Effector memory CD8-positive, alpha-beta T cell (primary cell): ENCODE results near the gene PSMD13.

Experiments used
- ATAC-seq: fragments of 150-1000 bp; cut with Tn5 transposase; replicated peaks from 2 replicates; pipeline ENCODE4 v1.10.0; 2021; ENCODE audit warnings: mild to moderate bottlenecking, moderate library complexity
- DNase-seq, 3 experiments: peaks; one replicate each; pipeline ENCODE4 v3.0.0; 2021
- H3K27ac Mint-ChIP-seq, 2 donors: one replicate each; pipeline ENCODE4 v1.8.0; 2022; ENCODE audit warnings: mild to moderate bottlenecking in 2 of 2, mixed read lengths in 2 of 2, moderate library complexity in 2 of 2
- H3K27me3 Mint-ChIP-seq, 2 donors: one replicate each; pipeline ENCODE4 v1.8.0; 2022; ENCODE audit warnings: mixed read lengths in 2 of 2
- H3K36me3 Mint-ChIP-seq: one replicate; pipeline ENCODE4 v1.8.0; 2022; ENCODE audit warnings: mild to moderate bottlenecking, moderate library complexity, mixed read lengths; ENCODE audit not compliant: insufficient read depth
- H3K4me1 Mint-ChIP-seq, 2 donors: one replicate each; pipeline ENCODE4 v1.8.0; 2022; ENCODE audit warnings: low read depth in 2 of 2, mixed read lengths in 2 of 2
- H3K4me3 Mint-ChIP-seq, 2 donors: one replicate each; pipeline ENCODE4 v1.8.0; 2022; ENCODE audit warnings: mild to moderate bottlenecking in 2 of 2, mixed read lengths in 2 of 2, moderate library complexity in 2 of 2
- H3K9me3 Mint-ChIP-seq, 2 donors: one replicate each; pipeline ENCODE4 v1.8.0; 2022; ENCODE audit warnings: mixed read lengths in 2 of 2

PSMD13 gene

DNA sequence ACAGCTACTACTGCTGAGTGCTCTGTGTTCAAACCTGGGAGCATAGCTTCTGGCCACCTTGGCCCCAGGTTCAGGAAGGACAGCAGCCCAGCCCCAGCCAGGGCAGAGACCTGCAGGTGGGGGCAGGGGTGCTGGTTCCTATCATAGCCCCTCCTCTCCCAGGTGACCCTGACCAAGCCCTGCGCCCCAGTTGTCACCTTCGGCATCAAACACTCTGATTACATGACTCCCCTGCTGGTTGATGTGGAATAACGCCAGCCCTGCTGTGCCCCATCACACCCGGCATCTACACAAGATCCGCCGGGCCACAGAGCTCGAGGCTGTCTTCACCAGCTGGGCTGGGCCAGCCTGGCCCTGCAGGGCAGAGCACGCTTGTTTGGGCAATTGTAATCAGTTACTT, 37.0 kb upstream of the PSMD13 start:
- H3K9me3 Mint-ChIP-seq, result no peaks in the 10 kb centered on the region
- H3K27me3 Mint-ChIP-seq, result no peaks in the 10 kb centered on the region
- DNase-seq, result no peak
- peak overlapping the region in 1 of 2 donors; percentile 29 for H3K27ac Mint-ChIP-seq
- no peak for ATAC-seq
- peaks cover 10% of the 10 kb centered on the region for H3K36me3 Mint-ChIP-seq
- H3K4me3 Mint-ChIP-seq, result no peak overlapping the region
- H3K4me1 Mint-ChIP-seq, result peaks cover 22 to 23% of the 10 kb centered on the region in 2 donors

DNA sequence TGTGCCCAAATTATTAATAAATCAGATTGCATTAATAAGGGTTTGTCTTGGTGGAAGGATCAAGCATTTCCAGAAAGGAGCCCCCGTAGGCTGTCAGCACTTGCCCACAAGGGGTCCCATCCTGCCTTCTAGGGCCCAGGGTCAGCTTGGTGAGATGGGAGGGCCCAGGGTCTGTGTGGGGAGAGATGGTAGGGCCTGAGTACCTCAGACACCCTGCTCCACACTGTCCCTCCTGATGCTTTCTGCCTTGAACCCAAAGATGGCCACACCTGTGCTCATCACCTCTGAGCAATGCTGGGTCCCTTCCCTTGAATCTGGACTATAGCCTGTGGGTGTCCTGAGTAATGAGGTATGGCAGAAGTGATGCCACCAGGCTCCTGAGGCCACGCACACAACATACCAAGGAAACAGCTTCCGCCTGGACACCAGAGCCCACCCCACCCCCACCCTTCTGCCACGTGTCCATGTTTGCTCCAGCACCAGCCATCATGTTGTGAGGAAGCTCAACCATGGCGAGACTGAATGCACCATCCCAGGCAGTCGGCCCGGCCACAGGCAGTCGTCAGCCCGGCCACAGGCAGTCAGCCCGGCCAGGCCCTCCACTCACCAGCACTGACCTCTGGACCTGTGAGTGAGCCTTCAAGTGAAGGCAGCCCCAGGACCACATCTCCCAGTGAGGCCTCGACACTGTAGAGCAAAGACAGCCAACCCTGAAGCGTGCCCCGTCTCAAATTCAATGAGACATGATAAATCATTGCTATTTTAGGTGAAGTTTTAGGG, 36.4 kb upstream of the PSMD13 start:
- no peak overlapping the region for H3K4me3 Mint-ChIP-seq
- peaks cover 22 to 25% of the 10 kb centered on the region in 2 donors for H3K4me1 Mint-ChIP-seq

DNA sequence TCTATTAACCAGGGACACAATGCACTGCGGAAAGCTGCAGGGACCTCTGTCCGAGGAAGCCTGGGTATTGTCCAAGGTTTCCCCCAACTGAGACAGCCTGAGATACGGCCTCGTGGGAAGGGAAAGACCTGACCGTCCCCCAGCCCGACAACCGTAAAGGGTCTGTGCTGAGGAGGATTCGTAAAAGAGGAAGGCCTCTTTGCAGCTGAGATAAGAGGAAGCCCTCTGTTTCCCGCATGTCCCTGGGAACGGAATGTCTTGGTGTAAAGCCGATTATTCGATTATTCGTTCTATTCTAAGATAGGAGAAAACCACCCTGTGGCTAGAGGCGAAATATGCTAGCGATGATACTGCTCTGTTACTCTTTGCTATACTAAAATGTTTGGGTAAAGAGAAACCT, 34.8 kb upstream of the PSMD13 start:
- H3K4me1 Mint-ChIP-seq, result peaks cover 34 to 38% of the 10 kb centered on the region in 2 donors
- ATAC-seq (no peak), DNase-seq (no peak)
- H3K4me3 Mint-ChIP-seq, result no peak overlapping the region
- peak overlapping the region; percentile 47 to 88 for H3K27ac Mint-ChIP-seq
- peaks cover 28% of the 10 kb centered on the region for H3K36me3 Mint-ChIP-seq
- no peaks in the 10 kb centered on the region for H3K9me3 Mint-ChIP-seq
- H3K27me3 Mint-ChIP-seq, result no peaks in the 10 kb centered on the region

More for the DNA sequence above, 36.4 kb upstream of the PSMD13 start:
- Mint-ChIP-seq H3K9me3 (no peaks in the 10 kb centered on the region), H3K27me3 (no peaks in the 10 kb centered on the region), H3K27ac (peak overlapping the region in 1 of 2 donors; percentile 29), H3K36me3 (peaks cover 15% of the 10 kb centered on the region)
- DNase-seq (no peak), ATAC-seq (no peak)

DNA sequence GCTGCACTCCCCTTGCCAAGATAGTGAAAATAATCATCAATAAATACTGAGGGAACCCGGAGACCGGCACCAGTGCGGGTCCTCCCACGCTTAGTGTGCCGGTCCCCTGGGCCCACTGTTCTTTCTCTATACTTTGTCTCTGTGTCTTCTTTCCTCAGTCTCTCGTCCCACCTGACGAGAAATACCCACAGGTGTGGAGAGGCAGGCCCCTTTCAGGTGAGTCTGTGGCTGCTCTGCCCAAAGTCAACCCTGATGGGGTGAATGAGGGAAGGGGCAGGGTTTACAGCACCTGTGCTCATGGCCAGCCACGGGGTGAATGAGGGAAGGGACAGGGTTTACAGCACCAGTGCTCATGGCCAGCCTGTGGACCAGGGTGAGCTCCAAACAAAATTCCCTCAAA, 34.3 kb upstream of the PSMD13 start:
- Mint-ChIP-seq H3K4me3 (no peak overlapping the region), H3K27ac (peak overlapping the region; percentile 47 to 88), H3K4me1 (peaks cover 38 to 42% of the 10 kb centered on the region in 2 donors), H3K27me3 (no peaks in the 10 kb centered on the region), H3K9me3 (no peaks in the 10 kb centered on the region), H3K36me3 (peaks cover 33% of the 10 kb centered on the region)
- ATAC-seq (no peak), DNase-seq (no peak)

DNA sequence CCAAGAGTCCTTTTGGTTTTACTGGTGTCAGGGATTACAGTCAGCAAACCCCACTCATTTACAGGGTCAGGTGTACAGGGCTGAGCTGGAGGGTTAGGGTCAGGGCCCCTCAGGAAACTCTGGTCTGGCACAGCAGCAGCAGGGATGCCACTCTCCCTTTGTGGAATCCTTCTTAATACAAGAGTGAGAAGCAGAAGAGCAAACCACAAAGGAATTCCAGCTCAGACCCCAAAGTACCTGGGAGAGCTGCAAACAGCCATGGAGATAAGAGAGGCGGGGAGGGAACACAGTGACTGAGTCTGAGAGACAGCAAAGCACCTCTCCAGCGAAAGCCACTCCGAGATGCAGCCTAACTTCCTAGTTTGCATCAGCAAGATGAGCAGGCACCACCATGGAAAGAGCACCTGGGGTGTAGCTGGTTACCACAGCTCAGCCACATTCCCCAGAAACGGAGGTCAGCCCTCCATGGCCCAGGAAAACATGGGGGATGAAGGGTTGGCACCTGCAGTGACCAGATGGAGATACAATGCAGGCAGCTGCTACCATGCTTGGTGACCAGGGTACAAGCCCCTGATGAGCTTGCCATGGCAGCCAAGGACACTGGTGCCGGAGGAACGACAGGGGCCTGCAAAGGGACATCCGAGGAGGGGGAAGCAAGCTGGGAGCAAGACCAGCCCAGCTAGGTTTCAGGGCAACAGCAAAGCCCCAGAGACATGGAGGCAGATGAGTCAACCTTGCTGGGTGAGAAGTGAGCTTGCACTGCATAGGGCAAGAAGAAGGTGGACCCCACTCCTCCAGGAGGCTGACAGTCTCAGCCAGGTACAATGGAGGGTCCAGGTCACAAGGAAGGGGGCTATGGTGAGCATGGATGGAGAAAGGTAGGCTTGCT, 33.5 kb upstream of the PSMD13 start:
- H3K4me1 Mint-ChIP-seq, result peaks cover 46 to 48% of the 10 kb centered on the region in 2 donors

DNA sequence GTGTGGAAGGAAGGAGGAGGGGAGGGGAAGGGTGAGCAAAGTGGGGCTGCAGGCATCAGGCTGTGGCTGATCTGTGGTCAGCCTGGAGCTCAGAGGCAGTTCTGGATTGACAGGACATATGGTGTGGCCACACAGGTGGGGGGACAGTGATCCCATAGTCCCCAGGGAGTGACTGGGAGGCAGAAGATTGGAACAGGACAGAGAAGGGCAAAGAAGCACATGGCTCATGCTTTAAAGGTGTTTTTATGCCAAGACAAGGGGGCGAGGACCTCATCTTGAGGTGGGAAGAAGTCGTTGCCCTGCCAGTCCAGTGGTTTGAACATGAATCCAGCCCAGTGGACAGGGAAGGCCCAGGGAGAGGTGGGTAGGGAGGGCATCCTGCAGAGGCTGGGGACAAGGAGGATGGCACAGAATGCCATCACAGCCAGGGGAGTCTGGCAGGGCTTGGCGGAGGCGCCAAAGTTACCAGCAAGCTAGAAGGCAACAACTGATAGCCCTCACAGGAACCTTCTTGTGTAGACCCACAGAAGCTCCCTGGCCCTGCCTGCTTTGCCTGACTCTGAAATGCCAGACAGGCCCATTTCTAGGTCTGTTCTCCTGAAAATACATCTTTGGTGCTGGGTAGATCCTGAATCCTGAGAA, 32.7 kb upstream of the PSMD13 start:
- no peaks in the 10 kb centered on the region for H3K27me3 Mint-ChIP-seq
- ATAC-seq (no peak), DNase-seq (no peak)
- H3K27ac Mint-ChIP-seq, result peak overlapping the region in 1 of 2 donors; percentile 88
- no peaks in the 10 kb centered on the region for H3K9me3 Mint-ChIP-seq
- H3K4me1 Mint-ChIP-seq, result peaks cover 47 to 49% of the 10 kb centered on the region in 2 donors
- peaks cover 44% of the 10 kb centered on the region for H3K36me3 Mint-ChIP-seq
- H3K4me3 Mint-ChIP-seq, result no peak overlapping the region

More for the DNA sequence above, 33.5 kb upstream of the PSMD13 start:
- H3K27me3 Mint-ChIP-seq, result no peaks in the 10 kb centered on the region
- no peak overlapping the region for H3K4me3 Mint-ChIP-seq
- H3K27ac Mint-ChIP-seq, result peak overlapping the region; percentile 47 to 88
- H3K9me3 Mint-ChIP-seq, result no peaks in the 10 kb centered on the region
- ATAC-seq, result no peak
- peaks cover 38% of the 10 kb centered on the region for H3K36me3 Mint-ChIP-seq
- DNase-seq, result no peak

DNA sequence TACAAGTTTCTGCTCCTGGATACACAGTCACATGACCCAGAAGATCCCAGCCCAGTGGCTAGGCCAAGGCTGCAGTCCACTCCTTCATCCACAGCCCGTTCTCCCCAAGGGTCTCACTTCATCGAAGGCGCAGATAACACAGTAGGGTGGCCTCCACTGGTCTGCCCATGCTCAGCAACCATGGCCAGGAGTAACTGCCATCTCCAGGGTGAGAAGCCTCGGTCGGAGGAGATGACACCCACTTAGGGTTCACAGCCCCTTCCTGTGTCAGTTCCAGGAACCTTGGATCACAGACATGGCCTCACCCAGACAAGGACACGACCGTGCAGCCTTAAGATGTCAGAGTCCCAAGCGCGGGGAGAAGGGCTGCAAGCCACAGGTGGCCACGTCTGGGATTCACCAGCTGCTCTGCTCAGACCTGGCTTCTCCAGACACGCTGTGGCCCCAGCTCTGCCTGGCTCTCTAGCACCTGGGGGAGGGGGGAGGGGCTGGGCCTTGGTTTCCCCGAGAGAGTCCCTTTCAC, 32.1 kb upstream of the PSMD13 start:
- Mint-ChIP-seq H3K27me3 (no peaks in the 10 kb centered on the region), H3K27ac (no peak overlapping the region), H3K4me3 (peak overlapping the region in 1 of 2 donors; percentile 33), H3K4me1 (peaks cover 47 to 49% of the 10 kb centered on the region in 2 donors), H3K36me3 (peaks cover 45% of the 10 kb centered on the region), H3K9me3 (no peaks in the 10 kb centered on the region)
- ATAC-seq, result no peak
- DNase-seq, result no peak

DNA sequence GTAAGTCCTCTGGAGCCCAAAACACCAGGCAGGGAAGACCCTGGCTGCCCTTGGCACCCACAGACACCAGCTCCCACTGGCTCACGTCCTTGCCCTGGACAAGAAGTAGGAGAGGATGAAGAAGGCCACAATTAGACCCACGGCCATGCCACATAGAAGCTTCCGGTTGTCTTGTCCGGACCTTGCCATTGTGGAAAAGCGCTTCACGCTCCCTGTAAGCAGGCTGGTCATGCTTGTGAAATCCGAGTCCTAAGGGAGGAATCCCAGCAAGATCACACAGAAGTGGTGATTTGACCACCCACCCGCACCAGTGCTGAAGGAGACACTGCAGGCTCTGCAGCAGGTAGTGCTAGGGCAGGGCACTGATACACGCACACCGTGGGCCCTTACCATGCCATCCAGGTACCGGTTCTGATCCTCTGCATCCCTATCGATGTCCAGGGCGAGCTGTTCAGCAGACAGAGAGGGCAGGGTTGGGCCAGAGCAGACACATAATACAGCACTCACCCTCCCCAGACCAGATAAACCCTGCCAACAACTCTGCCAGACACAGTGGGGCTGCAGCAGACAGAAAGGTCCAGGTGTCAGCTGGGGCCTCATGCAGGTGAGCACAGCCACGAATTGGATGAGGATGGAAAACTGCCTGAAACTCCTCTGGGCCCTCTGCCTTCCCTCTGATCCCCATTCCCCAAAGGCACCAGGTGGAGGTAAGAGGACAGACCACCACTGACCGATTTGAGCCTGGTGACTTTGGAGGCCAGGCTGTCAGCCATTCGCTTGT, 31.4 kb upstream of the PSMD13 start:
- ATAC-seq, result no peak
- Mint-ChIP-seq H3K27ac (peak overlapping the region in 1 of 2 donors; percentile 97), H3K27me3 (no peaks in the 10 kb centered on the region), H3K4me1 (peaks cover 52 to 56% of the 10 kb centered on the region in 2 donors), H3K4me3 (peak overlapping the region in 1 of 2 donors; percentile 92), H3K9me3 (no peaks in the 10 kb centered on the region), H3K36me3 (peaks cover 51% of the 10 kb centered on the region)
- no peak for DNase-seq

DNA sequence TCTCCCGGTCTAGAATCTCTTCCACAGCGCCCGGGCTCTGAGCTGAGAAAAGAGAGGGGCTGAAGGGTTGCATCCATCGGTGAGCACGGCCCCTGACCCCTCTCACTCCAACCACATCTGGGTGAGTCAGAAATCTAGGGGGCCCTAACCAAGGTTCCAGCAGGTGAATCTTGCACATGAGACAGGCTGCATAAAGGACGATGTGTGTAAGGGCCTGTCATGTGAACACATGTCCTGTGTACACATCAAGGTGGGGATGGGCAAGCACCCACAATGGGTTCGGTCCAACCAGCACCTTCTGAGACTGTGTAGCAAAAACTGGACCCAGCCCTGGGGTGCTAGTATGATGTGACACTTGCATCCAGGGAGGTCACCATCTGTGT, 30.8 kb upstream of the PSMD13 start:
- no peak for ATAC-seq
- peaks cover 51% of the 10 kb centered on the region for H3K36me3 Mint-ChIP-seq
- H3K4me3 Mint-ChIP-seq, result peak overlapping the region; percentile 92 to 94
- no peak for DNase-seq
- no peaks in the 10 kb centered on the region for H3K27me3 Mint-ChIP-seq
- H3K9me3 Mint-ChIP-seq, result no peaks in the 10 kb centered on the region
- H3K4me1 Mint-ChIP-seq, result peaks cover 54 to 56% of the 10 kb centered on the region in 2 donors
- H3K27ac Mint-ChIP-seq, result peak overlapping the region; percentile 97 to 98

DNA sequence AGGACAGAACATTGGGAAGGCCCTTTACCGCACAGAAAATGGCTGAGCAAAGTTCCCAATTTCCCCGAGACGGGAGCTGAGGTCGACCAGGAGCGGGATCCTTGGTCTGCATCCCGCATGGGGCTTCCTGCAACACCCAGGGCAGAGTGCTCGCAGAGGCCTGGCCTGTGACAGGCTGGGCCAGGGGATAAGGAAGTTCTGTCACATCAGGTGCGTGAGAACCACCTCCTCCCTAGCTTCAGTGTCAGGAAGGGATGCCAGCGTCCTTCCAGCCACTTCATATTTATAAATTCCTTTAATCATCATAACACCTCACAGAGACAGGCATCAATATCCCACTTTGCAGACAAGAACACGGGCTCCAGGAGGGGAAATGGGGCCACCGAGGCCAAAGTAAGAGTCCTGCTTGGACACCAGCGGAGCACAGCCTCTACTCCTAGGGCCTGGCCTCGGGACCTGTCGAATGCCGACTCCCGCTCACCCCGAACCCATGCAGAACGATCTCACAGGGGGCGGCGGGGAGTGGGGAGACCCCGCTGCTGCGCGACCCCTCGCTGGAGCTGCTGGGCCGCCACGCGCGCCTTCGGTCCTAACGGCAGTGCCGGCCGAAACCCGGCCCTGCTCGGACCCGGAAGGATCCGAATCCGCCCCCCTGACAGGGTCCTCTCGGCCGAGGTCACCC, 30.1 kb upstream of the PSMD13 start:
- no peak for ATAC-seq
- no peak for DNase-seq
- Mint-ChIP-seq H3K4me3 (peak overlapping the region; percentile 92 to 94), H3K9me3 (no peaks in the 10 kb centered on the region), H3K4me1 (peaks cover 56 to 58% of the 10 kb centered on the region in 2 donors), H3K36me3 (peaks cover 56% of the 10 kb centered on the region), H3K27me3 (no peaks in the 10 kb centered on the region), H3K27ac (peak overlapping the region; percentile 97 to 98)

DNA sequence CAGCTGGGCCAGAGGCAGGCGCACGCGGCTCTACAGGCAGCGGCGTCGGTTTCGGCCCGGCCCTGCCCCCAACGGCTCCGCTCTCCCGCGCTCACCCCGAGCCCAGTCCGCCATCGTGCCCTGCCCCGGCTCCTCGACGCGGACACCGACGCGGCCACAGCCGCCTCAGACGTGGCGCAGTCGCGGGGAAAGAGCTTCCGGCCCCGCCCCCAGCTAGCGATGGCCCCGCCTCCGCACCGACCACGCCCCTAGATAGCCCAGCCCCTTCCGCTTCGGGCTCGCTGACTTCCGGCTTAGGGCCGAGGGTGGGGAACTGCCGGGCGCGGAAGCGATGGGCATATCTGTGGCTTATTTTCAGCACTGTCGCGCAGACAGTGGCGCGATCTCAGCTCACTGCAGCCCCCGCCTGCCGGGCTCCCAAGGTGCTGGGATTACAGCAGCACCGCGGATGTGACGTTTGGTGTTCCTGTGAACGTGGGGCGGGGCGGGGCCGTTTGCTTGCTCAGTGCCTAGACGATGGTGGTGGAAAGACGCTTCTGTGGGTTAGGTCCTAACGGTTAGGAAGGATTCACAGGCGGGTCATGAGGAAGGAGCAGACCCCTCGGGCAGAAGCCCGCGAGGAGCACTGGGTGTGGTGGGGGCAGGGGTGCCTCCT, 29.4 kb upstream of the PSMD13 start, which contains the start of the genes BET1L and RIC8A:
TSS of gene BET1L (minus strand) at position 192 of the 655 bp plus-strand sequence. CDS start at position 114, 78 bp downstream.
TSS of gene RIC8A (plus strand) at position 501 of the 655 bp plus-strand sequence. CDS start 1,147 bp downstream, outside the sequence.
- H3K36me3 Mint-ChIP-seq, result peaks cover 56% of the 10 kb centered on the region
- peak; percentile 94 to 98 (median 97) for DNase-seq
- H3K27me3 Mint-ChIP-seq, result no peaks in the 10 kb centered on the region
- H3K4me1 Mint-ChIP-seq, result peaks cover 52 to 54% of the 10 kb centered on the region in 2 donors
- peak within 1 kb of the TSS; percentile 97 to 98 for H3K27ac Mint-ChIP-seq
- ATAC-seq, result peak; percentile 85
- peak within 1 kb of the TSS; percentile 92 to 94 for H3K4me3 Mint-ChIP-seq
- no peaks in the 10 kb centered on the region for H3K9me3 Mint-ChIP-seq
